Spinal cord (tissue), 10 donors: ENCODE measurements around the gene MVB12A. TPM values are rescaled to one million over a fixed set of nuclear protein-coding genes. Genes with fewer than 3 reads are reported as not detected.

Experiments used
- DNase-seq, 6 donors: peaks; one replicate each; pipeline versions ENCODE4 v3.0.0 to v3.0.0-alpha.2; 2013 to 2015; ENCODE audit warnings: low spot score in 6 of 6, low read depth in 4 of 6
- H3K27ac ChIP-seq: one replicate; pipeline ENCODE4 v1.5.1; 2013; ENCODE audit warnings: low read depth, low read length, control low read depth
- H3K27me3 ChIP-seq: one replicate; pipeline ENCODE4 v1.6.1; 2013; ENCODE audit warnings: low read length; ENCODE audit not compliant: control insufficient read depth, insufficient read depth
- H3K36me3 ChIP-seq: one replicate; pipeline ENCODE4 v1.6.1; 2013; ENCODE audit warnings: low read length; ENCODE audit not compliant: control insufficient read depth, insufficient read depth
- H3K4me1 ChIP-seq: one replicate; pipeline ENCODE4 v1.6.1; 2013; ENCODE audit warnings: low read length; ENCODE audit not compliant: control insufficient read depth, insufficient read depth
- H3K4me3 ChIP-seq: one replicate; pipeline ENCODE4 v1.5.1; 2013; ENCODE audit warnings: low read depth, low read length, control low read depth
- H3K9me3 ChIP-seq: one replicate; pipeline ENCODE4 v1.6.1; 2013; ENCODE audit warnings: low read length; ENCODE audit not compliant: control insufficient read depth, insufficient read depth
- WGBS: methylation state at CpG from one replicate; pipeline ENCODE4 v1.1.5; 2013; ENCODE audit warnings: missing lambda C conversion rate; ENCODE audit not compliant: insufficient coverage; 5-methylcytosine and 5-hydroxymethylcytosine counted together
- polyA plus RNA-seq, 2 donors: library from polyadenylated mRNA; unstranded; fragments of 120-200 nt; gene quantifications; one replicate each; pipeline ENCODE4 v1.2.1, GENCODE V29; 2013; ENCODE audit not compliant: insufficient read length in 2 of 2
- total RNA-seq, 2 donors: library from RNA; depleted of rRNA in 1 of 2; stranded (reverse); fragments of 120-200 nt in 1 of 2; fragments of >200 nt in 1 of 2; gene quantifications; one replicate each; pipeline versions ENCODE4 v1.2.3 to v1.2.4, GENCODE V29; 2013 to 2014
- donor health status: healthy.

MVB12A gene
- total and polyA plus RNA-seq, 4 donors = 16.0 to 56.7 (median 51.3) TPM

GRCh38 chr19:17404621-17405249 is 15.1 kb upstream of the MVB12A start:
- WGBS = 89% methylated on average over 3 of the region's 7 CpGs
- Histone ChIP-seq H3K27me3 (peaks cover 6% of the 10 kb centered on the region), H3K27ac (no peak overlapping the region), H3K4me1 (peaks cover 19% of the 10 kb centered on the region), H3K9me3 (no peaks in the 10 kb centered on the region), H3K4me3 (no peak overlapping the region), H3K36me3 (no peaks in the 10 kb centered on the region)
- no peak for DNase-seq

GRCh38 chr19:17405250-17406045 is 14.4 kb upstream of the MVB12A start, which contains the start of gene BST2:
Gene BST2 (minus strand): TSS chr19:17405630. CDS start chr19:17405575, 55 bp downstream.
- no peak within 1 kb of the TSS for H3K27ac ChIP-seq
- H3K4me1 ChIP-seq = peaks cover 19% of the 10 kb centered on the region
- WGBS = 80% methylated on average over 13 of the region's 18 CpGs
- H3K27me3 ChIP-seq = peaks cover 6% of the 10 kb centered on the region
- no peaks in the 10 kb centered on the region for H3K9me3 ChIP-seq
- DNase-seq = peak in 1 of 6 donors; percentile 44
- H3K4me3 ChIP-seq = no peak within 1 kb of the TSS
- H3K36me3 ChIP-seq = no peaks in the 10 kb centered on the region

- Histone ChIP-seq H3K9me3 (no peaks in the 10 kb centered on the region), H3K4me1 (peaks cover 19% of the 10 kb centered on the region), H3K4me3 (no peak overlapping the region), H3K36me3 (no peaks in the 10 kb centered on the region), H3K27ac (no peak overlapping the region), H3K27me3 (peaks cover 6% of the 10 kb centered on the region)
- DNase-seq = no peak
- 83% methylated on average over 7 of the region's 10 CpGs for WGBS
These were observed 13.6 kb upstream of the MVB12A start for GRCh38 chr19:17406046-17406886.

- Histone ChIP-seq H3K4me1 (peaks cover 19% of the 10 kb centered on the region), H3K4me3 (no peak overlapping the region), H3K27me3 (peaks cover 6% of the 10 kb centered on the region), H3K9me3 (no peaks in the 10 kb centered on the region), H3K27ac (no peak overlapping the region), H3K36me3 (no peaks in the 10 kb centered on the region)
- DNase-seq = no peak
- WGBS = 41% methylated on average over 2 of the region's 2 CpGs
These were observed 13.0 kb upstream of the MVB12A start for GRCh38 chr19:17406887-17407196.

- no peak for DNase-seq
- Histone ChIP-seq H3K27me3 (peaks cover under 1% of the 10 kb centered on the region), H3K9me3 (no peaks in the 10 kb centered on the region), H3K36me3 (no peaks in the 10 kb centered on the region), H3K4me1 (peaks cover 13% of the 10 kb centered on the region), H3K4me3 (no peak overlapping the region), H3K27ac (no peak overlapping the region)
- 100% methylated on average over 1 of the region's 9 CpGs for WGBS
These were observed 9.9 kb upstream of the MVB12A start for GRCh38 chr19:17409990-17410389.

GRCh38 chr19:17411801-17412200 is 8.0 kb upstream of the MVB12A start:
- DNase-seq = no peak
- Histone ChIP-seq H3K27me3 (peaks cover 2% of the 10 kb centered on the region), H3K4me3 (no peak overlapping the region), H3K27ac (no peak overlapping the region), H3K4me1 (no peaks in the 10 kb centered on the region), H3K36me3 (no peaks in the 10 kb centered on the region), H3K9me3 (no peaks in the 10 kb centered on the region)
- 75% methylated on average over 10 of the region's 11 CpGs for WGBS

GRCh38 chr19:17414097-17414496 is 5.8 kb upstream of the MVB12A start:
- no peak overlapping the region for H3K27ac ChIP-seq
- DNase-seq = no peak
- H3K27me3 ChIP-seq = peaks cover 2% of the 10 kb centered on the region
- no peaks in the 10 kb centered on the region for H3K36me3 ChIP-seq
- WGBS = 85% methylated on average over 8 of the region's 8 CpGs
- H3K9me3 ChIP-seq = no peaks in the 10 kb centered on the region
- no peak overlapping the region for H3K4me3 ChIP-seq
- no peaks in the 10 kb centered on the region for H3K4me1 ChIP-seq

GRCh38 chr19:17415121-17415520 is 4.7 kb upstream of the MVB12A start:
- 50% methylated on average over 4 of the region's 6 CpGs for WGBS
- H3K36me3 ChIP-seq = no peaks in the 10 kb centered on the region
- no peaks in the 10 kb centered on the region for H3K9me3 ChIP-seq
- no peak overlapping the region for H3K4me3 ChIP-seq
- no peak for DNase-seq
- H3K27me3 ChIP-seq = peaks cover 2% of the 10 kb centered on the region
- no peak overlapping the region for H3K27ac ChIP-seq
- H3K4me1 ChIP-seq = peaks cover under 1% of the 10 kb centered on the region

GRCh38 chr19:17418710-17419109 is 1.1 kb upstream of the MVB12A start:
- peaks cover 2% of the 10 kb centered on the region for H3K27me3 ChIP-seq
- no CpG with 5 or more reads among the region's 3 CpGs for WGBS
- peaks cover 9% of the 10 kb centered on the region for H3K4me1 ChIP-seq
- no peak overlapping the region for H3K27ac ChIP-seq
- H3K9me3 ChIP-seq = no peaks in the 10 kb centered on the region
- H3K4me3 ChIP-seq = peak overlapping the region; percentile 64
- no peak for DNase-seq
- H3K36me3 ChIP-seq = peaks cover 13% of the 10 kb centered on the region
